ENCODE data around the gene CUL2. TPM values are rescaled to one million over a fixed set of nuclear protein-coding genes. Genes with fewer than 3 reads are reported as not detected.

The CUL2 gene
- total RNA-seq: 46.1 TPM

DNA sequence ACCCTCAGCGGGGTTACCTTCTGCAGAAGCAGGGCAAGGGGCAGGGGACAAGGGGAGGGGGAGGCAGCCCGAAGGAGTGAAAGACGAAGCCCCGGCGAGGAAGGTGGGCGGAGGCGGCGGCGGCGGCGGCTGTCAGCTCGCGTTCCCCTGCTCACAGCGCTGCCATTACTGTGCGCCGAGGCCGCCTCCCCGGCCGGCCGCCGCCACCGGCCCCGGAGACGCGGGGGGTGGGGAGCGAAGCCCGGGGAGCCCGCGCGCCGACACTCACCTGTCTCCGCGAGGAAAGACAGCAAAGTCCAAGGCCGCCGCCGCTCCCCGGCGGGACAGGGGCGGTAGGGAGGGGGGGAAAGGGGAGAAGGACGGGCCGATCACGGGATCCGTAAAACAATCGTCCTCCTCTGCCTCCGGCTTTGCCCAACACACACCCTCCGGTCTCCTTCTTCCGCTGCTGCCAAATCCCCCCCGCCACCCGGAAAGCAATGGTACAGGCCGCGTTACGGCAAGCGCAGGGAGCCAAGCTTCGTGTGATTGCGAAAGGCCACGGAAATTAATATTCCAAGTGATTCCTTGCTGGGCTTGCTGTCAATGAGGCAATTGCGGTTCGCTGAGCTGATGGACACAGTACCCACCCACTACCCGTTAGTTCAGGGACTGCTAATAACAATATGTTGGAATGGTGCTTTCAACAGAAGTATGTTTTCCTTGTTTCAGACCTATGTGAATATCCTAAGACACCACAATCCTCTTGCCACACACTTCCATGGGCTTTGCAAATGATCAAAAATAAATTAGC is at the start of gene CUL2:
CUL2 (minus strand) TSS at position 180 of the 793 bp plus-strand sequence. CDS start 19,024 bp downstream, outside the sequence.

DNA sequence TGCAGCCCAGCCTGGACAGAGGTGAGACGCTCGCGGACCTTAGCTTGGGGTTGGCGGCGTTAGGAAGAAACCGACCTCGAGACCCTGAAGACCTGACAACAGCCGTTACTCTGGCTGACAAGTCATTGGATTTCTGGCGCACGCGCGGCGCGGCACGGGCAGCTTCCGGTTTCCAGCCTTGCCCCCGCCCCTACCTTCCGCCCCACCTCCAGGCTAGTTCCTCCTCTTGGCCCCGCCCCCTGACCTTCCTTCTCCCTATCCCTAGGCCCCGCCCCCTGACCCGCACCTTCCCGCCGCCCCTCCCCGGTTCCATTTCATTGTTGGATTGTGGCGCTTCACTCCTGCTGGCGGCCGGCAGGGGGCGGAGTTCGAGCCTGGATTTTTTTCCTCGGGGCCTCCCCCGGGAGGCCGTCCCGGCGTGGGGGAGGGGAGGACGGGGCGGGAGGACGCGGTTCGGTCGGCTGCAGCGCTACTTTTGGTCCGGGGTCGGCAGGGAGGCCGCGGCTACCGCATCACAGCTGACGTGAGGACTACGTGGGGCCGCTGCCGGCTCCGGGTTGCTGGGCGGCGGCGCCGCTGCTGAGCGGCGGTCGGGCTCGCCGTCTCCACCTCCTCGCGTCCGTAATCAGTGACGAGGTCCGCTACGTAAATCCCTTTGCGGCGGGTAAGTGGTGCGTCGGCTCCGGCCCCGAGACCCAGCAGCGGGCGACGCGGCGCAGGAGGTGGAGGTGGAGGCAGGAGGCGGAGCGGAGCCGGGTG is 36.6 kb upstream of the CUL2 start, which contains the start of gene CREM:
CREM (plus strand) TSS at position 317 of the 759 bp plus-strand sequence. CDS start 10,990 bp downstream, outside the sequence.

Small RNA genes within 50 kb of the gene (small RNA-seq; reads per million reads assigned to genes)
- gene MIR3611: not detected
- not detected for gene RNU7-77P

Other genes starting within 250 kb of the CUL2 start
- 29.5 TPM for gene CREM, start 36.5 kb upstream of the CUL2 start, total RNA-seq
- gene CCNY, start 246.2 kb upstream of the CUL2 start, total RNA-seq: 52.6 TPM